Activated T-cell treated with anti-CD3 and anti-CD28 coated beads, Interleukin-2, amount 50 U/mL, for 1 hour (primary cell): Measurements from ENCODE around the gene FAM9C.
"Not testable (repeated sequence)": the region's sequence is repeated elsewhere in the genome, so short reads cannot be mapped to it uniquely, and the experiment has no call there.

Experiments used
- DNase-seq: peaks from one replicate; pipeline ENCODE4 v3.0.0-alpha.2; 2020

Gene FAM9C

GRCh38 chrX:13044441-13044840, at the start of gene FAM9C:
TSS of gene FAM9C (minus strand) at chrX:13044620. CDS start at chrX:13043789, 831 bp downstream.
- no peak for DNase-seq

- DNase-seq: peak; percentile 38
Measured at GRCh38 chrX:13093529-13094140, 49.2 kb upstream of the FAM9C start.

GRCh38 chrX:13092455-13092941, 48.1 kb upstream of the FAM9C start:
- peak; percentile 72 for DNase-seq

GRCh38 chrX:13091111-13091765, 46.8 kb upstream of the FAM9C start:
- DNase-seq: no peak

- no peak for DNase-seq
Measured at GRCh38 chrX:13090339-13091110, 46.1 kb upstream of the FAM9C start.

- no peak for DNase-seq
Measured at GRCh38 chrX:13090027-13090338, 45.6 kb upstream of the FAM9C start.

GRCh38 chrX:13088156-13088487, 43.7 kb upstream of the FAM9C start:
- DNase-seq: peak; percentile 36

- DNase-seq: peak; percentile 54
Measured at GRCh38 chrX:13087322-13088155, 43.1 kb upstream of the FAM9C start.

- DNase-seq: peak; percentile 48
Measured at GRCh38 chrX:13086793-13087321, 42.4 kb upstream of the FAM9C start.

GRCh38 chrX:13086076-13086475, 41.7 kb upstream of the FAM9C start:
- DNase-seq: no peak

GRCh38 chrX:13085526-13085925, 41.1 kb upstream of the FAM9C start:
- peak; percentile 43 for DNase-seq

- DNase-seq: no peak
Measured at GRCh38 chrX:13084611-13085010, 40.2 kb upstream of the FAM9C start.

- DNase-seq: not testable (repeated sequence)
Measured at GRCh38 chrX:13083755-13084326, 39.4 kb upstream of the FAM9C start.

- DNase-seq: no peak
Measured at GRCh38 chrX:13082206-13083065, 38.0 kb upstream of the FAM9C start.

GRCh38 chrX:13081395-13082205, 37.2 kb upstream of the FAM9C start:
- DNase-seq: no peak

- DNase-seq: no peak
Measured at GRCh38 chrX:13080128-13080795, 35.8 kb upstream of the FAM9C start.

- DNase-seq: no peak
Measured at GRCh38 chrX:13078739-13079444, 34.5 kb upstream of the FAM9C start.

GRCh38 chrX:13077168-13077567, 32.7 kb upstream of the FAM9C start:
- peak; percentile 39 for DNase-seq
